Mucosa of gallbladder (tissue), 1 donor: ENCODE measurements around the gene LFNG. TPM values are rescaled to one million over a fixed set of nuclear protein-coding genes. Genes with fewer than 3 reads are reported as not detected.
A peak's percentile ranks its signal among the peaks of the same experiment; 100 is the strongest.
"Not testable (repeated sequence)": the region's sequence is repeated elsewhere in the genome, so short reads cannot be mapped to it uniquely, and the experiment has no call there.

Source experiments
- DNase-seq: peaks from one replicate; pipeline ENCODE4 v3.0.0-alpha.2; 2020; ENCODE audit warnings: low spot score
- total RNA-seq: library from RNA; stranded (reverse); gene quantifications from one replicate; pipeline ENCODE4 v1.2.1, GENCODE V29; 2021
- donor health status: DM: no; HTN: no; CAD: no.

The LFNG gene
- total RNA-seq, 1 donor from 2014 or later = 31.3 TPM

DNA sequence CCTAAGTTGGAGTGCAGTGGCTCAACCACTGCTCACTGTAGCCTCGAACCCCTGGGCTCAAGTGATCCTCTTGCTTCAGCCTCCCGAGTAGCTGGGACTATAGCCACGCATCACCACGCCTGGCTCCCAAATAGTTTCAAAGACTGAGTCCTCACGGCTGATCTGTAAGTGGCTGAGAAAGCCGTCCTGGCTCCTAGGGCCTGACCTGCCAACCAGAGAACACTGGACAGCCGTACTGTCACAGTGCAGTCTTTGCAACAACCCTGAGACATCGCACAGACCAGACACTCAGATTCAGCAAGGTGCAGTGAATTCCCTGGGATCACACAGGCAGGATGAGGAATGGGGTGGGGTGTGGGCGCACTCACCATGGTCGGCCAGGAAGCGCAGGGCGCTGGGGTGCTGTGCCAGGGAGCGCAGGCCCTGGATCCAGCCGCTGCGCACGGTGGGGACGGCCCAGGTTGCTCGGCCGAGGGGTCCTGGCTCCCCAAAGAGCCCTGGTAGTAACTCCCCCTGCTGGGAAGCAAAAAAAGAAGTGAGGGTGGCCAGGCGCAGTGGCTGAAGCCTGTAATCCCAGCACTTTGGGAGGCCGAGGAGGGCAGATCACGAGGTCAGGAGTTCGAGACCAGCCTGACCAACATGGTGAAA lies 25.1 kb downstream of the LFNG start:
- DNase-seq = no peak

- no peak for DNase-seq
These were observed 26.3 kb downstream of the LFNG start for GRCh38 chr7:2545746-2546425.

GRCh38 chr7:2546776-2547586 lies 27.4 kb downstream of the LFNG start:
- no peak for DNase-seq

GRCh38 chr7:2551418-2551817 lies 31.8 kb downstream of the LFNG start:
- no peak for DNase-seq

DNA sequence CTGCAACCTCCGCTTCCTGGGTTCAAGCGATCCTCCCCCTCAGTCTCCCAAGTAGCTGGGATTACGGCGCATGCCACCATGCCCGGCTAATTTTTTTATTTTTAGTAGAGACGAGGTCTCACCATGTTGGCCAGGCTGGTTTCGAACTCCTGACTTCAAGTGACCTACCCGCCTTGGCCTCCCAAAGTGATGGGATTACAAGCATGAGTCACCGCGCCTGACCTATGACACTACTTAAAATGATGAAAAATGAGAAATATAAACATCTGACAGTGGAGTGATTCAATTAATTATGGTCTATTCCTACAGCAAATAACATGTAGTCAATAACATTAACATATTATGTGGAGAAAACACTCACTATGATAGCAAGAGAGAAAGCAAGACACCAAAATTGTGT lies 33.5 kb downstream of the LFNG start:
- no peak for DNase-seq

- DNase-seq = no peak
These were observed 34.4 kb downstream of the LFNG start for GRCh38 chr7:2553831-2554581.

DNA sequence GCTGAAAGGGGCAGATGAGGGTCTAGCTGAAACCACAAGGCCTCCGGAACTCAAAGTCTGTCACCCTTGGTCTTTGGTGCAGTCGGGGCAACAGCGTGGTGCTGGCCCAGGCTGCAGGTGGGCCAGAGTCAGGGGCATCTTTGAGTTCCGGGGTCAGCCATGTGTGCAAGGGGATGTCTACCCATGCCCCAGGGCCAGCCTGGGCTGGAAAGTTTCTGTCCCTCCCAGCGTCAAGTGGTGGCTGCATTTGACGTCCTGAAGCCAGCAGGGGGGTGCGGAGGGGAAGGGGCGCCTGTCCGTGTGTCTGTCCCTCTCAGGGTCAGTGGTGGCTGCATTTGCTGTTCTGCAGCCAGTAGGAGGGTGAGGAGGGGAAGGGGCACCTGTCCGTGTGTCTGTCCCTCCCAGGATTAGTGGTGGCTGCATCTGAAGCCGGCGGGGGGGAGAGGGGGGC lies 35.1 kb downstream of the LFNG start:
- DNase-seq = no peak

DNA sequence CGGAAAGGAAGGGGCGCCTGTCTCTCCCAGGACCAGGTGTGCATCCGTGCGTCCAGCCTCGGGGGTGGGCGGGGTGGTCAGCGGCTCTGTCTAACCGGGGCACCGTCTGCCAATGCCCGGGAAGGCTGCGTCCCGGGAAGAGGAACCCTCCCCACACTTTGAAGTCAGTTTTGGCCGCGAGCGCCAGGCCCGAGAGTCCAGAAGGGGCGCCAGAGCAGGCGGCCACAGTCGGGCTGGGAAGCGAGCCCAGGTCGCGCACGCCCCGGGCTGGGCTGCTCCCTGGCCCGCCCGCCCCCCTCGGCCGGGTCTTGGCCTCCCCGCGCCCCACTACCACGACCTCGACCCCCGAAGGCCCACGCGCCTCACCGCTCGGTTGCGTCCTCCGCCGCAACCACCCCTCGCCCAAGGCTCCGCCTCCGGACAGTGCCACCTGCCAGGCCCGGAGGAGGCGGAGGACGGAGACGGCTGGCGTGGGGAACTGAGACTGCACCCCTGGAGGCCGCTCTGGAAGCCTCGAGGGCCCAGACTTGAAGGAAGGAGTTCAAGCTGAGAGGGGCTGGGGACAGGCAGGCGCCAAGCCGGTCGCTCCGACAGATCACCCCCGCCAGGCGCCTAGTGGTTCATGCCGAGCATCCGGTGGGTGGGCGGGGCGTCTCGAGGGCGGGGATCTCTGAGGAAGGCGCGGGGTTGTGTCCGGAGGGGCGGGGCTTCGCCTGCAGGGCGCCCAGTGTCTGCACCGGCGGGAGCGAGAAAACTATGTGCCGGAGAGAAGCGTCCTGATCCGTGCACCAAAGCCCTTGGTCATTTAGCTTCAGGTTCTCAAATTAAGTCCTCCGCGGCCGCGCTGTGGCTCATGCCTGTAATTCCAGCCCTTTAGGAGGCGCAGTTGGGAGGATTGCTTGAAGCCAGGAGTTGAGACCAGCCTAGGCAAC lies 35.8 kb downstream of the LFNG start, which contains the start of gene BRAT1:
TSS of gene BRAT1 (minus strand) at position 404 of the 932 bp plus-strand sequence. CDS start 1,093 bp downstream, outside the sequence.
- DNase-seq = peak; percentile 97

DNA sequence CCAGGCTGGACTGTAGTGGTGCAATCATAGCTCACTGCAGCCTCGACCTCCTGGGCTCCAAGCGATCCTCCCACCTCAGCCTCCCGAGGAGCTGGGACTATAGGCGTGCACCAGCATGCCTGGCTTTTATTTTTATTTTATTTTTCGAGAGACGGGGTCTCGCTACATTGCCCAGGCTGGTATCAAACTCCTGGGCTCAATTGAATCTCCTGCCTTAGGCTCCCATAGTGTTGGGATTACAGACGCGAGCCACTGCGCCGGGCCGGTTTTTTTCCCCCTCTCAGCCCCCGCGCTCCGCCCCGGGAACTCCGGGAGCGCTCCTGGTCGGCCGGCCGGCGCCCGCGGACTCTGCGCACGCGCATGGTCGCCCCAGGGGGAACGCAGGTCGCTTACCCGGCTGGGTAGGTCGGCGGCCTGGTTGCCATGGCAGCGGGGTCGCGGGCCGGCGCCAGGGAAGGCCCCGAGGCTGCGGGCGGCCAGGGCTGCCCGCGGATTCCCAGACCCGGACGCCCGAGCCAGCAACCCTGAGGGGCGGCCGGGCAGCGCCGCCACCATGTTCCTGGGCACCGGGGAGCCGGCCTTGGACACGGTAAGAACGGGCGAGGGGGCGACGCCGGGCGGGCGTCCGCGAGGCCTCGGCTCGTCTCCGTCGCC lies 39.2 kb downstream of the LFNG start, which contains the start of gene IQCE:
TSS of gene IQCE (plus strand) at position 351 of the 654 bp plus-strand sequence. CDS start at position 554, 203 bp downstream.
- DNase-seq = peak; percentile 92

DNA sequence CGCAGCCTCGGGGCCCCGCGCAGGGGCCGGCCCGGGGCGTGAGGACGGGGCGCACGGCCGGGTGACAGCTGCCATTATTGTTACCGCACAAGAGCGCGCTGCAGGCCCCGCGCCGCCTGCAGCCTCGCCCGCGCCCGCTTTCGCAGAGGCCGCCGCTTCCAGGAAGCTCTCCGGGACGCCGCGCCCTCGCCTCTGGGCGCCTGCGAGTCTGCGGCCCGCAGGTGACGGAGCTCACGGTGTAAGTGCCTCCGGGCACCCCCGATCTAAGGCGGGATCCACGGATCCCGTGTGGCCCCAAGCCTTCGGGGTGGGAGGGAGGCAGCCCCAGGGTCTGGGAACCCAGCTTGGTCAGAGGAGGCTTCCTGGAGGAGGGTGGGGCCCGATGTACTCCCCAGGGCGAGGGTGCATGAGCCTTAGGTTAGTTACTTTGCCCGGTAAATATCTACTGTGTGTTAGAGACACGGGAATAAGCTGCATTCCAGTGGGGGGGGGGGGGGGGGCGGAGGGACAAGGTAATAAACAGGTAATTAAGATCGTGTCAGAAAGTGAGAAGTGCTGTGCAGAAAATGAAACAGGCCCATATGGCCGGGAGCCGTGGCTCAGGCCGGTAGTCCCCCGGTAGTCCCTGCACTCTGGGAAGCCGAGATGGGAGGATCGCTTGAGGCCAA lies 39.8 kb downstream of the LFNG start:
- no peak for DNase-seq

GRCh38 chr7:2563955-2564354 lies 44.4 kb downstream of the LFNG start:
- not testable (repeated sequence) for DNase-seq

DNA sequence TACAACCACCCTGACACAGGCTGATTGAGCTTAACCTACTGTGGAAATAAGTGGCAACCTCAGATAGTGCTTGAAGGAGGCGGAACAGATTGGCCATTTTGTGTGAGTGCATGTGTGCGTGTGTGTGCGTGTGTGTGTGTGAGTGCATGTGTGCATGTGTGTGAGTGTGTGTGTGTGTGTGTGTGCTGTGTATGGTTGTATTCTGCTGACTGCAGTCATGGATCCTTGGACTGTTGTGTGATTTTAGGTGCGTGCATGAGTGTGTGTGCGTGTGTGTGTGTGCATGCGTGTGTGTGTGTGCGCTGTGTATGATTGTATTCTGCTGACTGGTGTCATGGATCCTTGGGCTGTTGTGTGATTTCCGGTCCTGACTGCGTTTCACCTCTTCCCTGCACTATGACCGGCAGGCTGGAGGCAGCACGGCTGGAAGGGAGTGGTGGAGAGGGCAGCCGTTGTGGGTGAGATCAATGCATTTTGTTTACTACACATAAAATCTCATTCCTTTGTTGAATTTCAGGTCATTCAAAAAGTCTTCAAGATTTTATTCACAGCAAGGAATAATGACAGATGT lies 45.5 kb downstream of the LFNG start:
- DNase-seq = no peak

GRCh38 chr7:2566348-2566889 lies 46.8 kb downstream of the LFNG start:
- no peak for DNase-seq

- no peak for DNase-seq
These were observed 47.5 kb downstream of the LFNG start for GRCh38 chr7:2566890-2567678.

DNA sequence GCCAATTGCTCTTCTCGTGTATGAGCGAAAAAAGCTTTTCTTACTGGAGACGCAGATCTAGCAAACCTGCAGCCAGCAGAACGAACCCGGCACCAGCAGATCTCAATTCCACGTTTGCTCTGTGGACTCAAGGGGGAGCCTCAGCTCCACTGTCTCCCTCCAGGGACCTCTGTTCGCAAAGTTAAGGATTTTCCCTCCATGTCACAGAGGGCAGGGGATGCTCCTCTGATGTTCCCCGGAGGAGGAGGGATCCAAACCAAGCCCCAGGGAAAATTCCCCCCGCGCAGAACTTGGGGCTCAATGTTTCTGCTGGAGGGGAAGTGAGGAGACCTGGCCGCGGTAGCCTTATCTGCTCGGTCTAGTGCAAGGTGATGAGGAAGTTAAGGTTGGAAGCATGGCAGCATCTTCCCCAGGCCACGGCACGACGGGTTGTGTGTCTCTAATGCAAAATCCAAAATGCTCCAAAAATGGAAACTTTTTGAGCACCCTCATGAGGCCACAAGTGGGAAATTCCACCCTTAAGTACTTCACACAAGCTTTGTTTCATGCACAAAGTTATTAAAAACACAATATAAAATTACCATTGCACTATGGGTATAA lies 48.2 kb downstream of the LFNG start:
- no peak for DNase-seq

DNA sequence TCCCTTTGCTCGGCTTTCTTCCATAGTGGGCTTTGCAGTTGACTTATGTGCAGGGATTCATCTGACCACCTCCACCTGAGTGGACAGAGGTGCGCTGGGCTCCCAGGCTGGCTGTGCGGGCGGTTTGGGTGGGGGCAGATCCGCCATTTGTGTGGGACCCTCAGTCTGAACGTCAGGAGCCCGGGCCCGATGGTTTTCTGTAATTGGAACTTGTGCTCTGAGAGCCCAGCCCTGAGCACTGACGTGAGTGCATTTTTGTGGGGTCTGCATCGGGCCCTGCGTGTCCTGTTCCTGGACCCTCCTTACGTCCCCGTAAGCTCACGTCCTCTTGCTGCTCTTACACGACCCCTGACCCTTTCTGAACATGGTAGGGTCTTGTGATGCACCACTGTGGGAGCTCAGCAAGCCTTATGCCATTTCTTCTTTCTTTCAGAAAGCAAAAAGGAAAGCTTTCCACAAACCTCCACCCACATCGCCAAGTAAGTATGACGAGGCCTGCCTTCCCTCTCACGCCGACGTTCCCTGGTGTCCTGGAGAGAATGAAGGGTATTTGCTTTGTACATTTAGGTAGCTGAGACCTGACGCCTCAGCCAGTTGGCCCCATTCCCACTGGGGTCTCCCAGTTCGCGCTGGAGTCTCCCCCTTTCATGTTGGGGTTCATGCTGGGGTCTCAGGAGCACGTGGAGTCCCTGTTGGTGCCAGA lies 49.1 kb downstream of the LFNG start:
- DNase-seq = no peak

GRCh38 chr7:2569421-2569820 lies 49.8 kb downstream of the LFNG start:
- DNase-seq = no peak
